ENCODE data around the gene RSPH9.
A peak's percentile ranks its signal among the peaks of the same experiment; 100 is the strongest.

RSPH9 gene

DNA sequence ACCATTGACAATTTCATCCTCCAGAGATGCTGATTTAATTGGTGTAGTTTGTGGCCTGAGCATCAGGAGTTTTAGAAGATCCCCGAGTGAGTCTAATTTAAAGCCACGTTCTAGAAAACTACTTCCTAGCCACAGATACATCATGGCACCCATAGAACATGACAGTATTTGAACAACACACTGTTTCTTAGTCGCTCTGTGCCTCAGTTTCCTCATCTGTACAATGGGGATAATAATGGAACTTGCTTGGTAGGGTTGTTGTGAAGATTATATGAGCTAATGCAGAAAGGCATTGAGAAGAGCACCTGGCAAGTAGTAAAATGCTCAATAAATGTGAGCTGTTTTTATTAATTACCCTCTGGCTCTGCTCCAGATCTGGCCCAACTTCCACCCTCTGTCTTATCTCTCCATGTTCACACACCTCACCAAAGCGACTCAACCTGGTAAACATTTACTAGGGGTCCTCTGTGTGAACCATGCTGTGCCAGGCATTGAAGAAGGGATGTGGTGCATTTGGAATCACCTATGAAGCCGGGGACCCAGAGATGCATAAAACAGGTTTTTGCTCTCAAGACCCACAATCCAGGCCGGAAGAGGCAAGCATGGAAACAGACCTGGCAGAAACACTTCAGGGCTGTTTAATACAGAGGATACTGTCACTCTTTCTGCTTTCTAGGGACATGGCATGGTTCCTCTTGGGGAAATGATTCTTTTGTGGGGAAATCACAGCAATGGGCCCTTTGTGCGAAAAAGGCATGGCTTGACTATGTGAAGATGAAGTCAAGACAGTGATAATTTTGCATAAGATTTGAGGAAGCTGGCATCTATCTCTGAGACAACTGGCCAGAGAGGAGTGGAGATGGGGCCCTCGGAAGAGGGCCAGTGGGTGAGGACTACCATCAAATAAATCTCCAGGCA lies 58.9 kb downstream of the RSPH9 start:
- no peak for DNase-seq

DNA sequence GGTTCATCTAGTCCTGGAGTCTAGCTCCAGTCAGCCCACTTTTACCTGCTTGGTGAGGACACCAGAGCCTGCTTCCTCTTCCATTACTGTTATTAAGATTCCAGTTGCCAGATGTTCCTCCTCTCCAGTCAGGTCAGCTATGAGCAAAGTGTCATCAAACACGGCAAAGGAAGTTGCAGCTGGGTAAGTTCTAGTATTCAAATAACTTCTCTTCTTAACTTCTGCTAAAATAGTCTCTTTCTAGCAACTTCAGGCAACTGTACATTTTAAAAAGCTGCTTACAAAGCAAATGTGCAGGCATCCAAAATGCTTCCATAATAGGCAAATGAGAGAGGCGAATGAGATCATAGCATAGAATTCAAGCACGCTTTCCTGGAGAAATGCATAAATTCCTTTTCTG lies 61.2 kb downstream of the RSPH9 start:
- in situ Hi-C loops (cut with MboI; ENCODE audit: low pct_unique_long_range_greater_than_20kb, low sequenced_read_pairs) = no loop called here
- DNase-seq = peak; percentile 62

More for the DNA sequence above, 58.9 kb downstream of the RSPH9 start:
- in situ Hi-C loops (cut with MboI; ENCODE audit: low pct_unique_long_range_greater_than_20kb, low sequenced_read_pairs) = no loop called here

DNA sequence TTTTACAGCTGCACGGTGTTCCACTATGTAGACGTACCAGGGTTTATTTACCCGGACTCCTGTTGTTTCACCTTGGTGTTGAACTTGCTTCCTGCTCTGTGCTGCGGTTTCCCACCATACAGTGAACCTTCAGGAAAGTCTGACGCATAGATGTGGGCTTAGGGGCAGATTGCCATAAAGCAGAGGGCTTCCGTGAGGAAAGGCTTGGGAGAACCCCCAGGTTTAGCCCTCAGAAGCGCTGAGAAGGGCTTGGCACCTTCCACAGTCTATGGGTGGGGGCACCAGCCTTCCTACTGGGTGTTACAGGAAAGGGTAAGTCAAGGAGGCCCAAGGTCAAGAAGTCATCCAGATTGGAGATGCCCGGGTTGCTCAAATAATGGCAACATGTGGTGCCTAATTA lies 62.0 kb downstream of the RSPH9 start:
- in situ Hi-C loops (cut with MboI; ENCODE audit: low pct_unique_long_range_greater_than_20kb, low sequenced_read_pairs) = no loop called here
- DNase-seq = peak; percentile 41

DNA sequence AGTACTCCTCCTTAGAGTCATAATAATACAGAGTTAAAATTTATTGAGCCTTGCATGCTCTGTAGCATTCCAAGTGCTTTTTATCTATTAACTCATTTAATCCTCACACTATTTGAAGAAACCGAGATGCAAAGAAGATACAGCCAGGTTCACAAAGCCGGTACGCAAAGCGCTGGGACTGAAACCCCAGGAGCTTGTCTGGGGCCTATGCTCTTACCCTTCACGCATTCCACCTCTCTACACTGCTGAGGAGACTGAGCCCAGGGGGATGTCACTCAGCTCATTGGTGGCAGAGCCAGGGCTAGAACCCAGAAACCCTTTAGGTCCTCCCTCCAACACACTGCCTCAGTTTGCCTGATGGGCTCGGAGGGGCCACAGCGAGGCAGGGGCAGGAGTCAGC lies 62.4 kb downstream of the RSPH9 start:
- DNase-seq = no peak
- in situ Hi-C loops (cut with MboI; ENCODE audit: low pct_unique_long_range_greater_than_20kb, low sequenced_read_pairs) = no loop called here

DNA sequence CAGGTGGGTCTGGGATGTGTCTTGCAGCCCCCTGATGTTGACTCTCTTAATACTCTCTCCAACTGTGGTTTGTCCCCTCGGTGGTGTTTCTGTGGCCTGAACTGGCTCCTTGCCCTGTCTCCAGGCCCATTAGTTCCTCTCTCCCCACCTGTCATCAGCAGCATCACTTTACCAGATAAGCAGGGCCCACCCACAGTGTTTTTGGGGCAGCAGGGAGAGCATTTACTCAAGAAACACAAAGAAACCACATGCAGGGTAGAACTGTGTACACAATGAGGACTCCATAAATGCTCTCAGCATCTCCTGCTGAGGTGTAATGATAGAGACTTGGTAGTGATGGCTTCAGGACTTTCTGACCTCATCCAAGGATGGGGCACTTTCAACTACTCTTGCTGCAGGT lies 62.9 kb downstream of the RSPH9 start:
- no peak for DNase-seq
- in situ Hi-C loops (cut with MboI; ENCODE audit: low pct_unique_long_range_greater_than_20kb, low sequenced_read_pairs) = no loop called here

DNA sequence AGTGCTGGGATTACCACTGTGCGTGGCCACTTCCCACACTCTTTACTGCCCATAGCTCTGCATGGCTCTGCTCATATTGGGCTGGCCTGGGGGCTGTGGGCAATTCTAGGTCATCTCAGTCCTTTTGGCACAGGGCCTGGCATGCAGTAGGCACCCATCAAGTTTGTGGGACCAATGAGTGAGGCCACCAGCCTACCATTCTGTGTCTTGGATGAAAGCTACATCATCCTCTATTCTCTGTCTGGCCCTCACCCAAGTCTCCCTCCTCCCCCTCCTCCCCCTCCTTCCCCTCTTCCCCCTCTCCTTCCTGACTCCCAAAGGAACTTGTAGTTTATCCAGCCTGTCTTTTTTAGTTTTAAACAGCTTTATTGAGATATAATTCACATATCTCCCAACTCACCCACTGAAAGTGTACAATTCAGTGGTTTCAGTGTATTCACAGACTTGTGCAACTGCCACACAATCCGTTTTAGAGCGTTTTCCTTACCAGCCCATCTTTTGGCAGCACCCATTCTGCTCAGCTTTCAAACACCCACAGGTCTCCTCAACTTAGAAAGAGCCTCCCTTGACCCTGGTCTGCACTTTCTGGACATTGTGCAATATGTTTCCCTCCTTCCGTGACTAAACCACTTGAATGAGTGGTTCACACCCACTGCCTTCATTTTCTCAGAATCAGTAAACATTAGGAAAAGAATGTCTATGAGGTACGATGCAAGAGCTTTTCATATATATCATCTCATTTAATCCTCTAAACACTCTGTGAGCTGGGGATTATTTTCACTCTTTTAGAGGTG lies 64.2 kb downstream of the RSPH9 start:
- DNase-seq = no peak
- in situ Hi-C loops (cut with MboI; ENCODE audit: low pct_unique_long_range_greater_than_20kb, low sequenced_read_pairs) = no loop called here

DNA sequence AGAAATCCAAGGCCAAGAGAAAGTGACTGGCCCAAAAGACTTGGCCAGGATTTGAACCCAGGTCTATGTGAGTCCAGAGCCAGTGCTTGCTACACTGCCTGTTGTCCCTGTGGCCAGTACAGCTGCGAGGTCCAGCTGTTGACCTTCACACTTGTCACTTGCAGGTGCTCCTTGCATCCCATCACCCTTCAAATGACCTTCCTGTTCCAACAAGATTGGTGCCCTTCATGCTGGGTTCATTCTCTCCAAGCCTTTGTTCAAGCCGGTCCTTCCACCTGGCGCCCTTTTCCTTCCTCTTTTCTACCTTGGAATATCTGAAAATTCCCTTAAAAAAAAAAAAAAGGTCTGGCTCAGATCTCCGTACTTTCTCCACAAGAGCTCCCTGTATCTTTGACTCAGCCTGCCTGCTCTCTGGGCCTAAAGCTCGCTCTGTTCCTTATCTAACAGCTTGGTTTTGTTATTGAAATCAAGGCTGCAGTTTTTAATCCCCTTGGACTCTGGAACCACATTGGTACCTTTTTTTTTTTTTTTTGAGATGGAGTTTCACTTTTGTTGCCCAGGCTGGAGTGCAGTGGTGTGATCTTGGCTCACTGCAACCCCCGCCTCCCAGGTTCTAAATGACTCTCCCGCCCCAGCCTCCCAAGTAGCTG lies 64.9 kb downstream of the RSPH9 start:
- no peak for DNase-seq
- in situ Hi-C loops (cut with MboI; ENCODE audit: low pct_unique_long_range_greater_than_20kb, low sequenced_read_pairs) = no loop called here

DNA sequence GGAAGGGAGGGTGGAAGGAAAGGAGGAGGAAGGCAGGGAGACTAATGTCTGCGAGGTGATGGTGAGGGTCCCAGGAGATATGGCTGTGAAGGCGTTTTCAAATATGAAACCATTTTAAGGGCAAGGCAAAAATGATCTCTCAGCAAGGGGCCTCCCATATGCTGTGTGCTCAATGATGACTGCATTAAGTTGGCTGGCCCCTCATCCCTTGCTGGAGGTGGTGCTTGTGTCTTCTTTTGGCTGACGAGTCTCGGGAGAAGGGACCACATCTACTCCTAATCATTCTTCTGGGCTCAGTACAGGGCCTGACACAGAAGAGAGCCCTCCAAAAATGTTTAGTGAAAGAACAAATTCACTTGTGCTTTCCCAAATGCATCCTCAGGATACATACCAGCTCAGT lies 65.7 kb downstream of the RSPH9 start:
- DNase-seq = no peak

DNA sequence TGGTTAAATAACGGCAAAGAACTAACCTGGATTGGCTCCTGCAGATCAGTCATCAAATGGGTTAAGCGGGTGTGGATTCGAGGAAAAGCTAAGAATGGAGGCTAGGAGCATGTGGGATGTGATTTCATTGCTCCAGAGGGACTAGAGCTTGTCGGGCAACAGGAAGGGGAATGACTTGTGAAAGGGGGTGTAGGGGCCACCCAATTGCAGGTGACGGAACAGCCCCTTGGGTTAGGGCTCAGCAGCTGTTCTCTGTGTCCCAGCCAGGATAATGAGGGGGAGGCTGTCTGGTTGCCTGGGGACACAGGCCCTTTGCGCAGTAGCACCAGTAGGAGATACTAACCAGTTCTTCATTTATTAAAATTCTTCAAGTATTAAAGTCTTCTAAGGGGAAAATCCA lies 67.7 kb downstream of the RSPH9 start:
- in situ Hi-C loops (cut with MboI; ENCODE audit: low pct_unique_long_range_greater_than_20kb, low sequenced_read_pairs) = no loop called here
- no peak for DNase-seq

More for the DNA sequence above, 65.7 kb downstream of the RSPH9 start:
- in situ Hi-C loops (cut with MboI; ENCODE audit: low pct_unique_long_range_greater_than_20kb, low sequenced_read_pairs) = no loop called here

DNA sequence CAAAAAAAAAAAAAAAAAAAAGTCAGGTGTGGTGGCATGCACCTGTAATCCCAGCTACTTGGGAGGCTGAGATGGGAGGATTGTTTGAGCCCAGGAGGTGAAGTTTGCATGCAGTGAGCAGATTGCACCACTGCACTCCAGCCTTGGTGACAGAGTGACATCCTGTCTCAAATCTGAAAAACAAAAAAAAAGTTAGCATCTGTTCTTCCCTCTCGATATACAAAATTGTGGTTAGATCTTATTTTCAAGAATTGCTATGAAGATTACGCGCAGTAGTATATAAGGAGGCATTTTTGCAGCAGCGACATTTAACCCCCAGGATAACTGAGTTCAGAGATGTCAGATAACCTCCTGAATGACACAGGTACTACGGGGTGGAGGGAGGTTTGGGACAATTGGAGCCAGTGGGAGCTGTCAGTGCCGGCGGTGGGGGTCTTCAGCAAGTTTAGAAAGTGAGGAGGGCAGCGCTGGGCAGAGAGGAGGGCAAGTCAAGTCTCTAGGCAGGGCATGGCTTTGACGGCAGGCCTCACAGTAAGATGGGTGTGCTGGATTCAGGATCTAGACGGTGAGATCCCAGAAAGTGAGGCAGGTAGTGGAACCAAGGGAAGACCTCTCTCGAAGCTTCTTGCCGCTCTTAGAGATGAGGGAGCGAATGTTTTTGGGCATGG lies 68.9 kb downstream of the RSPH9 start:
- in situ Hi-C loops (cut with MboI; ENCODE audit: low pct_unique_long_range_greater_than_20kb, low sequenced_read_pairs) = no loop called here

DNA sequence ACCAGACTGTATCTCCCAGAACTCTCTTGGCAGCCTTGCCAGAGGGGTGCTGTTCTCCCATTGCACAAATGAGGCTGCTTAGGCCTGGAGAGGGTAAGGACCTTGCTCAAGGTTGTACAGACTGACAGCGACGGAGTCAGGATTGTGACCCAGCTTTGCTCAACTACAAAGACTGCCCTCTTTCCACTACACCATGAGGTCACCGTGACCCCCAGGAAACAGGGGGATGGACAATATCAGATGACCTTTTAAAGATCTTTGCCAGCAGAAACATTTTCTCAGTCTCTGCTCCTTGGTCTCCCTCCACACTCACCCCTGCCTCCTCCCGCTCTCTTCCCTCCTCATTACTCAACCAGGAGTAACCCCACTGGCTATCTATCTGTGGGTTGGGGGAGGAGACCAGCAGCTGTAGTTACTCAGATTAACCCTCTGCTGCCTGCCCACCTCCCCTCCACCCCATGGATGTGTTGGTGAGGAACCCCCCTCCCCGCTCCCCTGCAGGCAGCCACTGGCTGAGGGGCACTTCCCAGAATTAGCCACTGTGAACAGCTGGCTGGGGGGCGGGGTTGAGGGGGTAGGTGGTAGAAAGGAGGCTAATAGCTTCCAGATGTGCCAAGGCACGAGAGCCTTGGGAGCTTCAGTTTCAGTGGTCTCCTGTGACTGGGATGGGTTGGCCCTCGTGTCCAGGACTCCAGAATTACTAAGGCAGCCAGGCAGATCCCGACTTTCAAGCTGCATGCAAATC lies 69.6 kb downstream of the RSPH9 start:
- peak; percentile 39 for DNase-seq
- in situ Hi-C loops (cut with MboI; ENCODE audit: low pct_unique_long_range_greater_than_20kb, low sequenced_read_pairs) = no loop called here

More for the DNA sequence above, 68.9 kb downstream of the RSPH9 start:
- no peak for DNase-seq

DNA sequence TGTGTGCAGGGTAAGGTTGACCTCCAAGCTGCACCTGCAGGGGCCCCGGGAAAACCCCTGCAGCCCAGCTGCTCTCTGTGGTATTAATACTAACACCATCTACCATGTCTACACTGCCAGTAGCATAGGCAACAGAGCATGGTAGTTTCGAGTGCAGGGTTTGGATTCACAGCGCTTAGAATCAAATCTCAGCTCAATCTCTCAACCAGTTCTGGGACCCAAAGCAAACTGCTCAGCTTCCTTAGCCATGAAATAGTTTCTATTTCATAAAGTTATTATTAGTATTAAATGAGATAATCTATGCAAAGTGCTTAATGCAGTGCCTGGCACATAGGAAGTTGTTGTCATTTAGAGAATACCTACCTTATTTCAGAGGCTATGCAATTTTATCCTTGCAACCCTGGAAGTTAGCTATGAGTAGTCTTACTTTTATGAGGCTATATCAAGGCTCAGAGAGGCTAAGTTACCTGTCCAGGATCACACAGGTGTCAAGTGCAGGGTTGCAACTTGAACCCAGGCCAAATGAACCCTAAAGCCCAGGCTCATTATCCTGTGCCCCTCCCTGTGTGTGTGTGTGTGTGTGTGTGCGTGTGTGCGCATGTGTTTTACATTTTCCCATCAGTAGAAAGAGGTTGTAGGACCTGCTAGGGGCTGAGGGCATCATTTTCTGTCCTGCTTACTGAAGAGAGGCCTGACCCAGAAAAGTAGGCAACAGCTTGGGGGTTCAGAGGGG lies 70.4 kb downstream of the RSPH9 start:
- no peak for DNase-seq
- in situ Hi-C loops (cut with MboI; ENCODE audit: low pct_unique_long_range_greater_than_20kb, low sequenced_read_pairs) = no loop called here

DNA sequence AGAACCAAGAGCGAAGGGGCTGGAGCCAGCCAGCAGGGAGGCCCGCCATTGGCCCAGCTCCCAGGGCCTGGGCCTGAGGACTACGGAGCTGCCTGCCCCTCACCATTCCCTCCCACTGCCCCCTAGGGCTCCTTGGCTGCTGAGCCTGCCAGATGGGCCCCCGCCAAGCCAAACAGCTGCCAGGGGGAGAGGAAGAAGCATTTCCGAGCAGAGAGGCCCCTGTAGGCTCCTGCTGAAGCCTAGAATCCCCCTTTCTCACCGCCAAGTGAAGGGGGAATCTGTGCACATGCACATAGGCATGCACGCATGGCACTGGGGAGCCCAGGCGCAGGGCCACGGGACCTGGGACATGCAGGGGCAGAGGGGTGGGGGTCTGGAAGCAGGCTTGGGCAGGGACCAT lies 71.3 kb downstream of the RSPH9 start:
- in situ Hi-C loops (cut with MboI; ENCODE audit: low pct_unique_long_range_greater_than_20kb, low sequenced_read_pairs) = no loop called here
- DNase-seq = no peak

DNA sequence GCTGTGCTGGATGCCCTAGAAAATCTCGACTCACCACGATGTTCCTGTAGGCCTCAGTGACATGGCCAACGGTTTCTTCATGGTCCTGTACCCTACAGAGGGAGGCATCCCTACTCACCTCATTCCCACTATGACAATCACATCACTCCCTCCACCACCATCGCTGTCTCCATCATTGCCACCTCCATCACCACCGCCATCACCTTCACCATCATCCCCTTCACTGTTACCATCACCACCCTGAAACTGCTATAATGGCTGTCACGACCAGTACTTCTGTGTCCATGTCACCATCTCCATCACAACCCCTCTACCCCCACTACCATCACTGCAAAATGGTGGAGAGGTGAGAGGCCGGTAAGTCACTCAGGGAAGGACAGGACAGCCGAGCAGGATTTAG lies 72.6 kb downstream of the RSPH9 start:
- in situ Hi-C loops (cut with MboI; ENCODE audit: low pct_unique_long_range_greater_than_20kb, low sequenced_read_pairs) = no loop called here
- DNase-seq = no peak

DNA sequence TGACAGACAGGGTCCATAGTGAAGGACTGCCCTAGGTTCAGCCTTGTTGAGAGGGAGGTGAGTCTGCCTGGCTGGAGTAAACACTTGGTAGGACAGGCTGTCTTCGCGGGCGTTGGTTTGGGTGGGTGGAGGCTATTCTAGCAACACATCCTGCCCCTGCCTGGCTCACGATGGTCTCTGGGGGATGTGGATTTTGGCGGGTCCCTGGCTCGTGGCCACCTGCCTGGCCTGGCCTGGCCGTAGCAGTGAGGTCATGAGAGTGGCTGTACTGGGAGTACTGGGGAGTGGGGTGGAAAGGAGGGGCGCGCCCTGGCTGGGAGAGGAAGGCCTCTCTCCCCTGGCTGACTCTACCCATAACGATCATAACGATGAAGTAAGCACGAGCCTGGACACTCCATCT lies 73.0 kb downstream of the RSPH9 start:
- DNase-seq = no peak
- in situ Hi-C loops (cut with MboI; ENCODE audit: low pct_unique_long_range_greater_than_20kb, low sequenced_read_pairs) = no loop called here

DNA sequence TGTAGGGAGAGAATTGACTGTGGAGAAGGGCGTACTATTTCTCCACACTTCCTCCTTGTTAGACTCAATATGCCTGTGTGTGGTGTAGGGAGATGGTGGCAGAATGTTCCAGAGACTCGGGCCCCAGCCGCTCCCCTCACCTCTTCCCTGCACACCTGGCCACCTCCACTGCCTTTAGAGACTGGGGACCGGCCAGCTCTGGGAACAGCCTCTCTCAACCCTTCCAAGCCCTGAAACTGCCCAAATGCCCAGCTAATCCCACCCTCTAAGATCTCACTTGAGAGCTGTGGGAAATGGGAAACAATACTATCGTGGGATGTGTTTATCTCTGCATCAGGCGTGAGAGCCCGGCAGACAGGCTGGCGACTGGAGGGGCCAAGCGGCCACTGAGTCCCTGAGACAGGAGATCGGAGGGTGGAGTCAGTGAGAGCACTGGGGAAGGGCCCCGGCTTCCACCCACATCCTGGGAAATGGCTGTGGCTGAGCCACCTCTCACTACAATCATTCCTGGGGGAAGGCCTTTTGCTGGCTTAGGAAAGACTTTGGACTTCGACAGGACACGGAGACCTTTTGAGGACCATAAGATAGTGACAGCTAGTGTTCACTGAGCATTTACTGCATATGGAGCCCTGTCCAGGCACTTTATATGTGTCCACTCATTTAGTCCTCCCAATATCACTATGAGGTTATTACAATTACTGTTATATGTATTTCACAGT lies 73.7 kb downstream of the RSPH9 start:
- in situ Hi-C loops (cut with MboI; ENCODE audit: low pct_unique_long_range_greater_than_20kb, low sequenced_read_pairs) = no loop called here
- no peak for DNase-seq

DNA sequence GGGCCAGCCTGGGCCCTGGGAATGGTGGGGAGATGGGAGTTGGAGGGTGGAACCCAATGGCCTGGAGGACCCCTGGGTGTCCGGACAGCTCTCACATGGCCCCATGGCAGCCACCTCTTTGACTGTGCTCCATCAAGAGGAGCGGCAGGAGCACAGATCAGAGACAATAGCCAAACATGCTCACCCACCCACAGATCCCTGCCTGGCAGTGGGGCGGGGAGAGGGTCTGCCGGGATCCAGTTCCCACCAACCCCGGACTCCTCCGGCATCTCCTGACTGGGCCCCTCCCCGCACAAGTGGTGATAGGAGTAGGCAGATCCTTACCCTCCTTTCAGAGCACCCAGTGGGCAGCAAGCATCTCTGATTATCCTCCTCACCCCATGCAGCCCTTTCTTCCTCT lies 74.7 kb downstream of the RSPH9 start:
- in situ Hi-C loops (cut with MboI; ENCODE audit: low pct_unique_long_range_greater_than_20kb, low sequenced_read_pairs) = no loop called here
- no peak for DNase-seq
